Germinal center (tissue), 1 donor: ENCODE results near the gene CELF4.

Experiments
- DNase-seq: peaks from one replicate; pipeline ENCODE4 v3.0.0; 2012; ENCODE audit warnings: mixed read lengths, low spot score

The CELF4 gene

DNA sequence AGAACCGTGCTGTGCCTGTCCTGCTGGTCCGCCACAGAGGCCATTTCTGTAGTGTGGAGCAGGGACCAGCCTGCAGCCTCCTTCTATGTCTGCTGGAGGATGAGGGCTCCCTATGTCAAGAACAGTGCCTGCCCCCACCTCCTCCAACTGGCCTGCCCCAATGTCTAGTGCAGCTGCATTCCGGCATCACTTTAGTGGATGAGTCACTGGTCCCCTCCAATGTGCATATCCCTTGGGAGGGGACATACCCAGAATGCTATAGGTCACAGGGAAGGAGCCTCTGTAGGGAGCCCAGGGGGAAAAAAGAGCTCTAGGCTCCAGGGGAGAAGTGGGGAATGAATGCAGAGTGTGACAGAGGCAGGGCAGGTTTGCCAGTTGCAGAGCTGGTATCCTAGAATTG lies 219.6 kb downstream of the CELF4 start:
- no peak for DNase-seq

DNA sequence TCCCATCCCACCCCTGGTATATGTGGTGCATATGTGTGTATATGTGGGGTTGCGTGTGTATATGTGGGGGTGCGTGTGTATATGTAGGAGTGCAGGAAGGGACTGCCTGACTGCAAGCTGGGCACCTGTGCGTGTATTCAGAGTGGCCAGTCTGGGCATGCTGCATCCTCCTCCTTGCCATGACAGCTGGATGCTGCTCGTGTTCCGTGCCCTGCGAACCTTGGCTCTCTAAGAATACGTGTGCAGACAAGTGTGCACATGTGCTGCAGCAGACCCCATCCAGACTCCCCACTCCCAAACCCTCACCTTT lies 222.1 kb downstream of the CELF4 start:
- DNase-seq, result no peak

DNA sequence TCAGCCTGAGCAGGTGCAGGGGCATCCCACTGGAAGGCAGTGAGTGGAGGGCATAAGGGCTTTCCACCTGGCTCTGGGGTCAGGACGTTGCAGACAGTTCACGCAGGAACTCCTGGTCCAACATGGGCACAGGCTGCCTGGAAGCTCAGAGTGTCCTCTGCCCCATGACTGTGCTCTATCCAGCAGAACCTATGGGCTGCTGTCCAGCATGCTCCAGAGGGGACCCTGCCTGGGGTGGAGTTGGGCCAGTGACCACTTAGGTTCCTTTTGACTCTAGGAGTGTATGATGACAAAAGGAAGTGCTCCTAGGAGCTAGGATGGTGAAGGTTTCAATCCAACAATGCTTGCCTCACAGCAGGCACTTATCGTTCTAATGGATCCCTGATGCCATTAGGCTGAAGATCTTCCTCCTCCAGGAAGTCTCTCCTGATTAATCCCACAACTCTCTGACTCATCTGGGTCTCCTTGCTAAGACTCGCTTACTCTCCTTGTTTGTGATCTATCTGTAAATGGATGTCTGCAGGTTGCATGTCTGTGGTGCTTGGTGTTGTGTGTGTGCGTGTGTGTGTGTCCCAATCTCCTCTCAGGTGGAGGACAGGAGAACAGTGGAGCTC lies 224.0 kb downstream of the CELF4 start:
- DNase-seq, result no peak

DNA sequence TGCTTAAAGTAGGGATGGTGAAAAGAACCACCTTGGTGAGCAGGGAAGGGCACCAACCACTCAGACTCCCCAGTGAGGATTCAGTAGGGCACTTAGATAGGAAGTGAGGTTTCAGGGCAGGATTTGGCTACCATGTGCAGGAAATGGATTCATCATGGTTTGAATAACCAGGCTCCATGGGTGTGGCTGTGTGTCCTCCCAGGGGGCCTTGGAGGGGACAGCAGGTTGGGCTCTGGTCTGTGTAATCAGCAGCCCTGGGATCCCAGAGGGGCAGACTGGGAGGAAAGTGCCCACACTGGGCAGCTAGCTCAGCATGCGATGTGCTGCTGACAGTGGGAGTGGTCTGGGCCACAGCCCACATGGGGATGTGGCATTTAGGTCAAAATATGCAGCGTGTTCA lies 224.6 kb downstream of the CELF4 start:
- DNase-seq, result no peak

DNA sequence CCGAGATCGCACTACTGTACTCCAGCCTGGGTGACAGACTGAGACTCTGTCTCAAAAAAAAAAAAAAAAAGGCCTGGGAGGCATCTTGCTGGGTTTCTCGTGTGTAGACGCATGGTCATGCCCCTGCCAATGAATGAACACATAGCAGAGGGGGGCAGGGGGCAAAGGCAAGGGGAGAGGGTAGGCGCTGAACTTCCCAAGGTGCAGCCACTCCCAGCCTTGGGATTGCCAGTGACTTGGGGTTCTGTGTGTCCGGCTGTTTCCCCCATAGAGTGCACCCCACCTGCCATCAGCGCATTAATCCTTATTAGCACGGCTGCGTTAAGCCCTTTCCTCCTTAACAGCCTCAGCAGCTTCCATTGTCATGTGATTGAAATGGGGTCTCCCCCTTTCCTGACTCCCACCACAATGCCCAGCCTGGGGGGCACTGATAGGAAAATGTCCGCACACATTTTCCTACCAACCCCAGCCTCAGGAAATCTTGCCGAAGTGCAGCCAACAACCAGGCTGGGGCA lies 225.8 kb downstream of the CELF4 start:
- DNase-seq, result no peak

DNA sequence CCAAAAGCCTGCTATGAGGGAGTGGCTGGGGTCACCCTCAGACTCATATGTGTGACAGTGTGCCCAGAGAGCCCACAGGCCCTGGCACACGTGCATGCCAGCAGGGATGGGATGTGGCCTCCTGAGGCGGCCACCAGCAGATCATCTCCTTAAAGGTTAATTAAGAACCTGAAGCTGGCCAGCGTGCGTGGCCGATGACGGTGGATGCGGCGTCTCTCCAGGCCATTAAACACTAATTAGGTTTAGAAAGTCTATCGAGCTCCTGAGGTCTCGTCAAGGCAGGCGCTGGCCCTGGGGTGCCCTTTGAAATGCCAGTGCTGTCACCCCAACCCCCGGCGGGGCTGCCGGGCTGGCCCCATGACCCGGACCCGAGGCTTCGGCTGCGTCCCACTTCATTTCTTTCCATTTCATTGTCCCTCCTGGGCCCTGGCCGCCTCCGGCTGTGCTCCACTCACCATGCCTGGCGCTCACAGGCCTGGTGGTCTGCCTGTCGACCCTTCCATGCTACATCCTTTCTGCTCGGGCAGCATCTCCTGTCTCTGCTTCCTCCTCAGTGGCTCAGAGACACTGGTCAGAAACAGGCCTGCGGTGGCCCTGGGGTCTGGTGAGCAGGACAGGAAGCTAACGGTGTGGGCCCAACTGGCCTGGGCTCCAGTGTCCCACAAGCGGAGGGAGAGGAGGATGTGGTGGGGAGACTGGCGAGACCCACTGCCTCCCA lies 228.9 kb downstream of the CELF4 start:
- DNase-seq, result no peak

DNA sequence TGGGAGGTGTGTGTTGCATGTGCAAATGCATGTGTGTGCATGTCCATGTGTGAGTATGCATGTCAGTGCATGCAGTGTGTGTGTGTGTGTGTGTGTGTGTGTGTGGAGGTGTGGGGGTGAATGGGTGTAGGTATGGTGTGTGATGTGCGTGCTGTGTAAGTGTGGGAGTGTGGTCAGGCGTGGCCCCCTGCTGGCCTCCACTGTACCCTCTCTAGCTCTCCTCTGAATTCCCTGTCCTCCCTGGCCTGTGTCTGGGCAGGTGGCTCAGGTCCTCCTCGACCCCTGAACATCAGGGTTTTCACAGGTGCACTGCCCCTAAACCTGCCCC lies 230.2 kb downstream of the CELF4 start:
- DNase-seq, result no peak

DNA sequence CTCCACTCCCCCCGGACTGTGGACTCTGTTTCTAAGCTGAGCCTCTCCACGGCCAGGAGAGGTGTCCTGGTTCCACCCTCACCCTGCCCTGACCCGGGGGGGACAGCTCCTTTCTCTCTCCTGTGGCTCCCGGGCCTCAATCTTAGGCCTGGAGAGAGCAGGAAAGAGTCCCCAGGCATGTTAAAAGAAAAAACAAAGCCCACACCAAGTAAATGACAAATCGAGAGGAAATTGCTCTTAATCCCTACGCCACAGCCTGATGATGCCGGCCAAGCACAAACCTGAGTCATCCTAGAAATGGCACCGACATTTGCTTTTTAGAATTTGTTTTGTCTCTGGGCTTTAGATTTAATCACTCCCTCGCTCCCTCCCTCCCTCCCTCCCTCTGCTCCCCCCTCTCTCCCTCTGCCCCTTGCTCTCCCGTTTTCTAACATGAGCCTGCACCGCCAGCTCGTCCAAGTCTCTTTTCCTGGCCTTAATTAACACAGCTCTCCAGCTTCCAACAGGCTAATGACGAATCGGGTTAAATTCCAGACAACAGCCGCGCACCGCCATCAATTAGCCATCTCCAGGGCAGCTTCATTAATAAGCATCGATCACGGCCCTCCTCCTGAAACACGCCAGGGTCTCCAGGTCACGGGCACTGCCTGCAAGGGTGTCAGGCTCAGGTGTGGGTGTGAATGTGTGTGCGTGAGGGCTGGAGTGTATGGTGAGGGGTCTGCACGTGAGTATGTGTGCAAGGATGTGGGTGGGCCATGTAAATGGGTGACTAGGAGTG lies 230.8 kb downstream of the CELF4 start:
- DNase-seq, result no peak

DNA sequence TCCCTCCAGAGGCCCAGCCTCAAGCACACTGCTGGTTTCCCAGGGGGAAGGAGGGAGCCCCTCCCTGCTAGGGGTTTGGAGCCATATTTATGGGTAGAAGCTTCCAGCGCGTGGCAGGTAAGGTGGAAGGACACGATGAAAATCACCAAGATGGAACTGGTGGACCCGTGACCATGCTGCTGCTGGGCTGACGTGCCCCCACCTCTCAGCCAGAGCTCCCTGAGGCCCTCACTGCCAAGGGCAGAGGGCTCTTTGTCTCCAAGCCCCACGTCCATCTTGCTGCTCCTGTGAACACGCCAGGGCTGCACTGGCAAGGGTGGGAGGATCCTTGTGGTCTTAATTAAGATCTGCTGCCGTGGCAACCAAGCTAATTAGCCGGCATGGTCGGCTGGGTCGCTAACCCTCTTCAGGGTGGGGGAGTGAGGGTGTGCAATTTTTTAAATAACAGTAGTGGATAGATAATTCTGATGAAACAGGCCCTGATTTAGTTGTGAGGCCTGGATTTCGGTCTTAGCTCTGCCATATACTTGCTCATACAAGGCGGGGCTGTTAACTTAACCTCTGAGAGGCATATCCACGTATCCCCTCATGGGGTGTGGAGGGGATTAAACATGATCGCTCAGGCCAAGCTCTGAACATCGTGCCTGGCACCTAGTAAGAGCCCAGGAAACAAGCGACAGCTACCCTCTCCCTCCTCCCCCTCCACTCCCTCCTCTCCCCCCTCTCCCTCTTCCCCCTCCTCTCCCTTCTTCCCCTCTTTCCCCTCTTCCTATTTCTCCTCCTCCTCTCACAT lies 232.8 kb downstream of the CELF4 start:
- DNase-seq, result no peak

DNA sequence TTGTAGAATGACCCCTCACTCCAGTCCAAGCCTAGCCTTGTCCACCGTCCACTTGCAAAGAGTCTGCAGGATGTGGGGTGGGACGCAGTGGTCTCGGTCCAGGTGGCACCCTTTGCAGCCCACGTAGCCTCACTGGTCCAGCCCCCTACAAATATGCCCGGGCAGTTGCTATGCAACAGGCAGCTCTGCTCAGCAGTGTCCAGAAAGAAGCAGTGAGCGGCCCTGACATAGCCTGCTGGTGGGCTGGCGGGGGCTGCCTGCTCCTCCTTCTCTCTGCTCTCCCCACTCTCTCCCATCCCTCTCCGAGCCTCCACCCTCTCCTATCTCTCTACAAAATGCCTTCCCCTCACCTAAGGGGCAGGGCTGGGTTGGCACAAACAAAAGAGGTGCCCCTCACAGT lies 233.4 kb downstream of the CELF4 start:
- no peak for DNase-seq

DNA sequence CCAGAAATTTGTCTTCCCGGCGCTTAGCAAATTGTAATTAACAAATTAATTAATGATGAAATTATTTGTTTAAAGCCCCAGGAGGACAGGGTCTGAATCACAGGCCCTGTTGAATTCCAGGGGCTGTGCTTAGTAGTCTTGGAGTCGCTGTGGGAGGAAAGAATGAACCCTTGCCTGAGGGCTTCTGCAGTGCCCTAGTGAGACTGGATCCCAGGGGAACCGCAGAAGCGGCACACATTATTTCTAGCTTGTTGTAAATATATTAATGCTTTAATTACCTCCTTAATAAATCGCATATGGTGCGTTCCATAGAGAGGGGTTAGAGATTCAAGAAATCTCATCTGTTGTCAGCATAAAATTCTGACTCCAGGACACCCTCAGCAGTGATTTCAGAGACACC lies 235.4 kb downstream of the CELF4 start:
- DNase-seq, result no peak

DNA sequence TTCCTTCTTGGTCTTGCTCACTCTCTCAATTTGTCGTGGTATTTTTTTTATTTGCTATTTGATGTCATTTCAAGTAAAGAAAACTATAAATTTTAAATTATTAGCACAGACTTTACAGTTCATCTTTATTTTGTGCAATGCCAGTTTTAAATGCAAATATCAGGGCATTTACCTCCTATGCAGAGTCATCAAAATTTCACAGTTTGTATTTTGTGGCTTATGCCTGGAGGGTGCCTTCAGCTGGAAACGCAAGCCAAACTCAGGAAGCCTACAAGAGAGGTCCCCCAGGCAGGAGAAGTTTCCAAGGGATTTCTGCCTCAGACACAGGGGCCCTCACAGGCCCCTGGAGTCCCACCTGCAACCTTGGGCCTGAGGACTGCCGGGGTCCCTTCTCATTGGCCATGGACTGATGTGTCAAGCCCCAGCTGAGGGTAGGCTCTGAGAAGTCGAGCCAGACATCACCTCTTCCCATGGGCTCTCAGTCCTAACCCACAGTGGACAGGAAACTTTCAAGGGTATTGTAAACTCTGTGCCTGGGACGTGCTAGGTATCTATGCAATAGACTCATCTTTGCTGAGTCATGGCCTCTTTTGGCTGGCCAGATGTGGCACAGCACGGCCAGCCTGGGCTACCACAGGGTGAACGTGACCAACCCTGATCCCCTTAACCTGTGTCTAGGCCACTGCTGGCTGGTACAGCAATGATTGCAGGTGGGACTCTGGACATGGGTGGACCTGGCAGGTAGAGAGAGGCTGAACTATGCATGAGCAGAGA lies 236.5 kb downstream of the CELF4 start:
- no peak for DNase-seq

DNA sequence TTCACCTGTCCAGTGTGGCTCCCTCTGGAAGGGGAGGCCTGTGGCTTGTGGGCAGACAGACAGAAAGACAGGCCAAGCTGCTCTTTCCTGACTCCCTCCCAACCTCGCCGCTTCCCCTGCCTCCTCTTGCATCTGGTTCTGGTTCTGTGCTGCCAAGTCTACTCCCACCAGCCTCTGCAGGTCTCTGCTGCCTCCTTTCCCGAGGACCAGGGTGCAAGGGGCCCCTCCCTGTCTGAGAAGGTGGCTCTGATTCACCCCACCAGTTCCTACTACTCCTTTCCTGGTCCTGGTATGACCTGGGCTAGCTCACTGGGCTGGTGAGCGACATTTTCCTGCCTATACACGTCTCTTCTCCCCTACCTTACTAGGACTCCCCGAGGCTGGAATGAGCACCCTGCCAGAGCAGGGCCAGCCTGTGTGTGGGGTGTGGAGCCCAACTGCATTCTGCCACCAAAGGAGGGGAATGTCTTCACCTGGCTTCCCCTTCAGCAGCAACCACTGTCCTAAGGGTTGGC lies 238.5 kb downstream of the CELF4 start:
- DNase-seq, result no peak

DNA sequence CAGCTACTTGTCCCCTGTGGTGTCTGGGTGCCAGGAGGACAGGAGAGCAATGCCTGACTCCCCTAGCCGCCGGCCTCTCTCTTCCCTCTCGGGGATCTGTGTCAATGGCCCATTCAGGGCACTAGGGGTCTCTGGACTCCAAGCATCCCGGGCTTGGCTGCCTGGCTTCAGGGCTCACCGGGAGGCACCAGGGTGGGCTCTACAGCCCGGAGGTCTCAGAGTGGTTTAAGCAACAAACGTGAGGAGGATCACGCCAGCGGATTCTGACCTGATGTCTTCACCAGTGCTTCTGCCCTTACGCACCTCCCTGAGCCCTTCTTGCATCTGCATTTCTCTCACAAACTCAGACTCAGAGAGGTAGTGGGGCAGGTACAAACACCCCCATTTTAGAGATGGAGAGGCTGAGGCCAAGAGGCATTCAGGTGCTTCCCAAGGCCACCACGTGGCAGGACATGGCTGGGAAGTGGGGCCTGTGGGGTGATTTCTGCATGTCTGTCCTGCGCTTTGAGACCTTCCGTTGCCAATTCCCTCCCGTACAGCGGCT lies 243.0 kb downstream of the CELF4 start:
- peak; percentile 41 for DNase-seq

DNA sequence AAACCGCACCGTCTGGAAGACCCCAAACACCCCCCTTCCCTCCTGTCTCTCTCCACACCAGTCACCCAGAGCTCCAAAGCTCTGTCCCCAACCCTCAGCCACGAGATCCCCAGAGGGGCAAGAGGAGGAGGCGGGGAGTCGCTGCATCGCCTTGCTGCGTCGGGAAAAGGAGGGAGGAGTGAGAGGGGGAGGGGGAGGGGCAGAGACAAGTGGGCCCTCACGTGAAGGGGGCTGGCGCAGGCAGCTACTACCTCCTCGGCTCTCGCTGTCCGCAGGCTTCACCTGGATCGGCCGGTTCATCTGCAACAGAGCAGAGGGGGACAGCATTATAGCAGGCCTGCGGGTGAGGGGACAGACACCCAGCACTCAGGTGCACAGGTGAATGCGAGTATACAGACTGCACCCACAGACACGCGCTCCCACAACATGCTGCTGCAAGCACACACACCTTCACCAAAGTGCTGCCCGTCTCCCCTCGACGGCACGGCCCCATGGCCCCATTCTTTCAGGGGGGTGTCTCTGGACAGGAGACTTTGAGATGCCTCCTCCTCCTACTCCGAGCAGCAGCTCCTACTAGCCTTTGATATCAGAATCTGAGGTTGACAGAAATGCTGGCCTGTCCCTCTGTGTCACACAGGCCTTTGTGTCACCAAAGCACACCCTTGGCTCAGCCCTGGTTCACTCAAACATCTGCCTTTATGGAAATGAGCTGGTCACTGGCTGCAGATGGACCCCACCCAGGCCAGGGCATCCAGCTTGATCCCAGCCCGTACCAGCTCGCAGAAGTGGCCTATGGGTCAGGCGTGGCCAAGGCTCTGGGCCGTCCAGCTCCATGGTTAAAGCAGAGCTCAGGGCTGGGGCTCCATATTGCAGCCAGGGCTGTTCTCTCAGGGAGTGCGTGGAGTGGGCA lies 243.8 kb downstream of the CELF4 start:
- DNase-seq, result no peak

DNA sequence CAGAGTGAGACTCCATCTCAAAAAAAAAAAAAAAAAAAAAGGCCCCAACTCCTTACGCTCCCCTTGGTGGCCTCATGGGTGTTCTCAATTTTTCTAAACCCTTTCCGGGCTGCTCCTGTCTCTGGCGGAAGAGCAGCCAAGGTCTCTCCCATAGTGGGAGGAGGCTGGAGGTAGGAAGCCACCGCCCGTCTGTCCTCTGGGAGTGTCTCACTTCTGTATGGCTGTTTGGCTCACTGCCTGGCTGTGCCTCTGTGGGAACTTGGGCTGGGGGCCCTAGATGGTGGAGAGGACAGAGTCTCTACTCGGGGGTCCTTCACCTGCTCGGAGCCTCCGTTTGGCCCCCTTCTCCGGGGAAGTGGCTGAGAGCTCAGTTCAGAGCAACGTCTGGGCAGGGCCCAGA lies 245.3 kb downstream of the CELF4 start:
- no peak for DNase-seq

DNA sequence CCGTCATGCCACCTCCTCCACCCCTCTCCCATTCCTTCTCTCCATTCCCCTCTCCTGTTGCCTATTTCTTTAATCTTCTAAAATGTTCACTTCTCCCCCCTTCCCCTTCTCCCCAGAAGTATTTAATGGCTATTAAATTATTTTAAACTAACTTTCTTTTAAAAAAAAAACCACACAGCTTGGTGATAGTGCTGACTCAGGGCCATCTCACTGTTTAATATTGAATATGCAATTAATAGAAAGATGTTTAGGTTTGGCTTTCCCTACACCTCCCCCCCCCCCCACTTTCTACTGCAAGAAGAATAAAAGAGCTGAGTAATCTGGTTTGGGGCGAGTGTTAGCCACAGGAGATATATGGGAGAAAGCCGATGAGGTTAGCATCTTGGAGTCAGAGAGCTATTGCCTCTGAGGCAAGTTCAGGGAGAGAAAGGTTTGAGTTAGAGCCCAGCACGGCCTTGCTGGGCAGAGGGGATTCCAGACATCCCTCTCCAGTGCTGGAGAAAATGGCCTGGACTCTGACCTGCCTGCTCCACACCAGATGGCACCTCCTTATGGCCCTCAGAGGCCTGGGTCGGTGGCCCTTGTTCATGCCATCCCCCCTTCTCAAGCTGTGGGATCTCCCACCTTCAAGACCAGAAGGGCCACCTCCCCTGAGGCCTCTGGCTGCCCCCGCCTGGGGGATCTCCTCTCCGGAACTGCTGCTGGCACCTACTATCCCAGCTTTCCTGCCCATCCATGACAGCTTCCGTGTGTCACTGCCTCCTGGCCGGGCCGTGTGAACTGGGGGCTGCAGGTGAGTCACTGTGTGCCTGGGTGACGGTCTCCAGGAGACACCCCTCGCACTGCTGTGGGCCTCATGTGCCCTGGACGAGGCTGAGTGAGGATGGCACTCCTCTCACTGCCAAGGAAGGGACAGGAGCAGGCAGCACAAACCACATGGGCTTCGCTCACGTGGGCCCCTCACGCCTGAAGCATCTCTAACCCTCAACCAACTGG lies 246.9 kb downstream of the CELF4 start:
- DNase-seq, result no peak

DNA sequence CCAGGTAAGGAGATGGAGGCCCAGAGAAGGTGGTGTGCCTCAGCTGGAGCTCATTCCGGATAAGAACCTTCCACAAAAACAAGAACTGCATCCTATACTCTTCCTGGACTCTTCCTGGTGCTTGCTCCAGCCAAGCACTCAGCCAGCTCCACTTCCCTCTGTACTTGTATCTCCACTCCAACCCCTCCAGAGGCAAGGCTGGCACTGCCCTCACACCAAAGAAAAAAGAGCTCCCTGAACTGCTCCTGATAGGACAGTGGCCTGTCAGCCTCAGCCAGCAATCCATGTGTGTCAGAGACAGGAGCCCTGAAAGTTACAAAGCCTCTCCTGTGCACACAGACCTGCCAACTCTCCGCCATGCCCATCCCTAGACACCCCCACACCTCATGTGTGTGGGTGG lies 248.1 kb downstream of the CELF4 start:
- no peak for DNase-seq

DNA sequence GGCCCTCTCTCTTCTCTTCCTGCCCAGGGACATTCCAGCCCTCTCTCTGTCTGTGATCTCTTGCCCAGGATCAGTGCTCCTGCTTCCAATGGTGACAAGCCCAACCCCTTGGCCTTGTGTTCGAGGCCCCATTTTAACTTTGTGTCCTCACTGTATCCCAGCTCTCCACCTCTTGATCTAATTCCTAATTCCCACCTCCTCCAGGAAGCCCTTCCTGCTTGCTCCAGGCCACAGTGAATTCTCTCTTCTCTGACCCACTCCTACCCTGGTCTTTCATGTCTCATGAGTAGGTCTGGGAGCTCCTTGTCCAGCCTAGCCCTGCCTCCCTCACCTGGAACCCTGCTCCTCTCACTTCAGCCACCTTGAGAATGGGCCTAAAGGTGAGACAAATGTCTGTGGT lies 249.1 kb downstream of the CELF4 start:
- no peak for DNase-seq
